NB4 (cell line): Measurements from ENCODE around the gene CISD1.

Experiments
- DNase-seq: peaks from one replicate; pipeline ENCODE4 v3.0.0; 2010; ENCODE audit warnings: low read depth
- H3K4me3 ChIP-seq: one replicate; pipeline ENCODE4 v1.5.1; 2011; ENCODE audit warnings: mild to moderate bottlenecking, low read depth, low read length, moderate library complexity
- MYC ChIP-seq: IDR thresholded peaks from 2 replicates; pipeline ENCODE4 v1.6.1; 2011; ENCODE audit warnings: low read depth, low read length
- POLR2A ChIP-seq: IDR thresholded peaks from 2 replicates; pipeline ENCODE4 v1.6.1; 2011; ENCODE audit warnings: mild to moderate bottlenecking; ENCODE audit not compliant: insufficient read length; ENCODE audit errors: extremely low read depth
- TF ChIP-seq, protein P1 (sequence below): IDR thresholded peaks from 2 replicates; pipeline ENCODE4 v1.6.1; 2011; ENCODE audit warnings: low read depth, low read length
- TF ChIP-seq, protein P2 (sequence below): IDR thresholded peaks from one replicate; pipeline ENCODE4 v1.5.1; 2012; ENCODE audit warnings: low read depth, low read length

The CISD1 gene

GRCh38 chr10:58302254-58302653 lies 33.3 kb downstream of the CISD1 start:
- TF ChIP-seq POLR2A (no peak), MYC (no peak)
- TF ChIP-seq, protein P1, sequence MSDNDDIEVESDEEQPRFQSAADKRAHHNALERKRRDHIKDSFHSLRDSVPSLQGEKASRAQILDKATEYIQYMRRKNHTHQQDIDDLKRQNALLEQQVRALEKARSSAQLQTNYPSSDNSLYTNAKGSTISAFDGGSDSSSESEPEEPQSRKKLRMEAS, result no peak
- TF ChIP-seq, protein P2, sequence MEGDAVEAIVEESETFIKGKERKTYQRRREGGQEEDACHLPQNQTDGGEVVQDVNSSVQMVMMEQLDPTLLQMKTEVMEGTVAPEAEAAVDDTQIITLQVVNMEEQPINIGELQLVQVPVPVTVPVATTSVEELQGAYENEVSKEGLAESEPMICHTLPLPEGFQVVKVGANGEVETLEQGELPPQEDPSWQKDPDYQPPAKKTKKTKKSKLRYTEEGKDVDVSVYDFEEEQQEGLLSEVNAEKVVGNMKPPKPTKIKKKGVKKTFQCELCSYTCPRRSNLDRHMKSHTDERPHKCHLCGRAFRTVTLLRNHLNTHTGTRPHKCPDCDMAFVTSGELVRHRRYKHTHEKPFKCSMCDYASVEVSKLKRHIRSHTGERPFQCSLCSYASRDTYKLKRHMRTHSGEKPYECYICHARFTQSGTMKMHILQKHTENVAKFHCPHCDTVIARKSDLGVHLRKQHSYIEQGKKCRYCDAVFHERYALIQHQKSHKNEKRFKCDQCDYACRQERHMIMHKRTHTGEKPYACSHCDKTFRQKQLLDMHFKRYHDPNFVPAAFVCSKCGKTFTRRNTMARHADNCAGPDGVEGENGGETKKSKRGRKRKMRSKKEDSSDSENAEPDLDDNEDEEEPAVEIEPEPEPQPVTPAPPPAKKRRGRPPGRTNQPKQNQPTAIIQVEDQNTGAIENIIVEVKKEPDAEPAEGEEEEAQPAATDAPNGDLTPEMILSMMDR, result no peak

GRCh38 chr10:58304099-58304633 lies 35.2 kb downstream of the CISD1 start:
- H3K4me3 ChIP-seq, result no peak overlapping the region
- DNase-seq, result no peak
- TF ChIP-seq MYC (no peak), POLR2A (no peak)
- TF ChIP-seq, protein P1, result no peak
- TF ChIP-seq, protein P2, result no peak

More at GRCh38 chr10:58302254-58302653, 33.3 kb downstream of the CISD1 start:
- H3K4me3 ChIP-seq, result no peak overlapping the region
- no peak for DNase-seq

GRCh38 chr10:58305821-58306220 lies 36.9 kb downstream of the CISD1 start:
- DNase-seq, result no peak
- H3K4me3 ChIP-seq, result no peak overlapping the region
- TF ChIP-seq, protein P1, result no peak

DNA sequence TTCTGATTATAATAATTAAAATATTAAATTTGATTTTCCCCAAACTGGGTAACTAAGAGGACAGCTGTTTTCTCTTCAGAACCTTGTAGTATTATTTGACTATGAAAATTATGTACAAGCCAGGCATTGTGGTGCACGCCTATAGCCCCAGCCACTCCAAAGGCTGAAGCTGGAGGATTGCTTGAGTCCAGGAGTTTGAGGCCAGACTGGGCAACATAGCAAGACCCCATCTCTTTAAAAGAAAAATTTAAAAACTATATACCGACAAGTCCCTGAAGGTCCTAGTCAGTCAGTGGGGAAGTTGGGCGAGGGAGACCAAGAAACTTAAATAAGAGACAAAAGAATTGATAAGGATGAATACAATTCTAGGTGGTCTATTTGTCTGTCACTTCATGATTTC lies 38.7 kb downstream of the CISD1 start:
- TF ChIP-seq POLR2A, result no peak
- DNase-seq, result no peak
- H3K4me3 ChIP-seq, result no peak overlapping the region

- no peak overlapping the region for H3K4me3 ChIP-seq
- DNase-seq, result no peak
- TF ChIP-seq, protein P1, result no peak
- TF ChIP-seq MYC, result no peak
- TF ChIP-seq, protein P2, result no peak
- TF ChIP-seq POLR2A, result no peak
These were observed 42.1 kb downstream of the CISD1 start for GRCh38 chr10:58311026-58311425.

GRCh38 chr10:58316874-58317273 lies 47.9 kb downstream of the CISD1 start:
- DNase-seq, result no peak
- TF ChIP-seq POLR2A (no peak), MYC (no peak)
- TF ChIP-seq, protein P1, result no peak
- TF ChIP-seq, protein P2, result no peak
- no peak overlapping the region for H3K4me3 ChIP-seq

GRCh38 chr10:58318346-58318745 lies 49.4 kb downstream of the CISD1 start:
- H3K4me3 ChIP-seq, result no peak overlapping the region
- TF ChIP-seq, protein P2, result no peak
- TF ChIP-seq, protein P1, result no peak
- no peak for TF ChIP-seq POLR2A
- no peak for TF ChIP-seq MYC
- DNase-seq, result no peak
